ENCODE measurements around the gene TDP1.
A peak's percentile ranks its signal among the peaks of the same experiment; 100 is the strongest.

Gene TDP1

GRCh38 chr14:89965839-89966238 lies 10.1 kb downstream of the TDP1 start:
- DNase-seq (ENCODE audit: insufficient read length) (no peak), FAIRE-seq (no peak)
- TF ChIP-seq POLR2AphosphoS5 (IDR thresholded peaks at IDR 0.05; ENCODE audit: low read depth, low read length), result no peak
- TF ChIP-seq TAF1 (IDR thresholded peaks at IDR 0.05; ENCODE audit: borderline replicate concordance, low read depth, low read length), result no peak
- no peak for TF ChIP-seq POLR2A (IDR thresholded peaks at IDR 0.05; ENCODE audit: low read depth, low read length)

GRCh38 chr14:89973234-89973823 lies 17.6 kb downstream of the TDP1 start:
- no peak for TF ChIP-seq TAF1 (IDR thresholded peaks at IDR 0.05; ENCODE audit: borderline replicate concordance, low read depth, low read length)
- no peak for TF ChIP-seq POLR2A (IDR thresholded peaks at IDR 0.05; ENCODE audit: low read depth, low read length)
- no peak for TF ChIP-seq POLR2AphosphoS5 (IDR thresholded peaks at IDR 0.05; ENCODE audit: low read depth, low read length)
- peak; percentile 66 for FAIRE-seq
- DNase-seq (ENCODE audit: insufficient read length), result peak; percentile 28

GRCh38 chr14:89977668-89978067 lies 21.9 kb downstream of the TDP1 start:
- no peak for FAIRE-seq
- no peak for TF ChIP-seq POLR2A (IDR thresholded peaks at IDR 0.05; ENCODE audit: low read depth, low read length)
- no peak for TF ChIP-seq TAF1 (IDR thresholded peaks at IDR 0.05; ENCODE audit: borderline replicate concordance, low read depth, low read length)
- TF ChIP-seq POLR2AphosphoS5 (IDR thresholded peaks at IDR 0.05; ENCODE audit: low read depth, low read length), result no peak
- DNase-seq (ENCODE audit: insufficient read length), result no peak

GRCh38 chr14:89978656-89979055 lies 22.9 kb downstream of the TDP1 start:
- TF ChIP-seq POLR2A (IDR thresholded peaks at IDR 0.05; ENCODE audit: low read depth, low read length) (no peak), TAF1 (IDR thresholded peaks at IDR 0.05; ENCODE audit: borderline replicate concordance, low read depth, low read length) (no peak), POLR2AphosphoS5 (IDR thresholded peaks at IDR 0.05; ENCODE audit: low read depth, low read length) (no peak)
- DNase-seq (ENCODE audit: insufficient read length) (no peak), FAIRE-seq (no peak)

GRCh38 chr14:89983375-89983774 lies 27.6 kb downstream of the TDP1 start:
- TF ChIP-seq POLR2A (IDR thresholded peaks at IDR 0.05; ENCODE audit: low read depth, low read length) (no peak), POLR2AphosphoS5 (IDR thresholded peaks at IDR 0.05; ENCODE audit: low read depth, low read length) (no peak), TAF1 (IDR thresholded peaks at IDR 0.05; ENCODE audit: borderline replicate concordance, low read depth, low read length) (no peak)
- DNase-seq (ENCODE audit: insufficient read length) (no peak), FAIRE-seq (no peak)

- no peak for DNase-seq (ENCODE audit: insufficient read length)
- FAIRE-seq, result no peak
Observed at GRCh38 chr14:89986462-89987160, 30.9 kb downstream of the TDP1 start.

GRCh38 chr14:89987161-89987475 lies 31.4 kb downstream of the TDP1 start:
- no peak for FAIRE-seq
- TF ChIP-seq POLR2A (IDR thresholded peaks at IDR 0.05; ENCODE audit: low read depth, low read length) (no peak), TAF1 (IDR thresholded peaks at IDR 0.05; ENCODE audit: borderline replicate concordance, low read depth, low read length) (no peak), POLR2AphosphoS5 (IDR thresholded peaks at IDR 0.05; ENCODE audit: low read depth, low read length) (no peak)

More at GRCh38 chr14:89986462-89987160, 30.9 kb downstream of the TDP1 start:
- TF ChIP-seq POLR2A (IDR thresholded peaks at IDR 0.05; ENCODE audit: low read depth, low read length) (no peak), POLR2AphosphoS5 (IDR thresholded peaks at IDR 0.05; ENCODE audit: low read depth, low read length) (no peak), TAF1 (IDR thresholded peaks at IDR 0.05; ENCODE audit: borderline replicate concordance, low read depth, low read length) (no peak)

GRCh38 chr14:89988787-89989186 lies 33.1 kb downstream of the TDP1 start:
- TF ChIP-seq POLR2AphosphoS5 (IDR thresholded peaks at IDR 0.05; ENCODE audit: low read depth, low read length), result no peak
- DNase-seq (ENCODE audit: insufficient read length) (no peak), FAIRE-seq (no peak)

More at GRCh38 chr14:89987161-89987475, 31.4 kb downstream of the TDP1 start:
- no peak for DNase-seq (ENCODE audit: insufficient read length)

- no peak for FAIRE-seq
- DNase-seq (ENCODE audit: insufficient read length), result no peak
- no peak for TF ChIP-seq POLR2A (IDR thresholded peaks at IDR 0.05; ENCODE audit: low read depth, low read length)
- TF ChIP-seq POLR2AphosphoS5 (IDR thresholded peaks at IDR 0.05; ENCODE audit: low read depth, low read length), result no peak
- TF ChIP-seq TAF1 (IDR thresholded peaks at IDR 0.05; ENCODE audit: borderline replicate concordance, low read depth, low read length), result no peak
Observed at GRCh38 chr14:89990218-89990617, 34.5 kb downstream of the TDP1 start.

GRCh38 chr14:89990623-89991275 lies 35.0 kb downstream of the TDP1 start:
- no peak for FAIRE-seq

GRCh38 chr14:89992273-89992672 lies 36.5 kb downstream of the TDP1 start:
- DNase-seq (ENCODE audit: insufficient read length) (no peak), FAIRE-seq (no peak)
- TF ChIP-seq TAF1 (IDR thresholded peaks at IDR 0.05; ENCODE audit: borderline replicate concordance, low read depth, low read length), result no peak
- no peak for TF ChIP-seq POLR2AphosphoS5 (IDR thresholded peaks at IDR 0.05; ENCODE audit: low read depth, low read length)
- no peak for TF ChIP-seq POLR2A (IDR thresholded peaks at IDR 0.05; ENCODE audit: low read depth, low read length)

More at GRCh38 chr14:89990623-89991275, 35.0 kb downstream of the TDP1 start:
- no peak for TF ChIP-seq POLR2A (IDR thresholded peaks at IDR 0.05; ENCODE audit: low read depth, low read length)
- TF ChIP-seq TAF1 (IDR thresholded peaks at IDR 0.05; ENCODE audit: borderline replicate concordance, low read depth, low read length), result no peak
- no peak for TF ChIP-seq POLR2AphosphoS5 (IDR thresholded peaks at IDR 0.05; ENCODE audit: low read depth, low read length)
- no peak for DNase-seq (ENCODE audit: insufficient read length)

- FAIRE-seq (no peak), DNase-seq (ENCODE audit: insufficient read length) (no peak)
- TF ChIP-seq TAF1 (IDR thresholded peaks at IDR 0.05; ENCODE audit: borderline replicate concordance, low read depth, low read length) (no peak), POLR2AphosphoS5 (IDR thresholded peaks at IDR 0.05; ENCODE audit: low read depth, low read length) (no peak), POLR2A (IDR thresholded peaks at IDR 0.05; ENCODE audit: low read depth, low read length) (no peak)
Observed at GRCh38 chr14:89996963-89997362, 41.2 kb downstream of the TDP1 start.

Measured in GM12892 (cell line).